Measurements from ENCODE around the gene HSPA1A. TPM values are rescaled to one million over a fixed set of nuclear protein-coding genes. Genes with fewer than 3 reads are reported as not detected.
A peak's percentile ranks its signal among the peaks of the same experiment; 100 is the strongest.

HSPA1A gene
- total and polyA plus RNA-seq, 2 donors (not counting 1 experiment from before 2014, with no cell fraction given): 66.3 to 70.0 TPM

DNA sequence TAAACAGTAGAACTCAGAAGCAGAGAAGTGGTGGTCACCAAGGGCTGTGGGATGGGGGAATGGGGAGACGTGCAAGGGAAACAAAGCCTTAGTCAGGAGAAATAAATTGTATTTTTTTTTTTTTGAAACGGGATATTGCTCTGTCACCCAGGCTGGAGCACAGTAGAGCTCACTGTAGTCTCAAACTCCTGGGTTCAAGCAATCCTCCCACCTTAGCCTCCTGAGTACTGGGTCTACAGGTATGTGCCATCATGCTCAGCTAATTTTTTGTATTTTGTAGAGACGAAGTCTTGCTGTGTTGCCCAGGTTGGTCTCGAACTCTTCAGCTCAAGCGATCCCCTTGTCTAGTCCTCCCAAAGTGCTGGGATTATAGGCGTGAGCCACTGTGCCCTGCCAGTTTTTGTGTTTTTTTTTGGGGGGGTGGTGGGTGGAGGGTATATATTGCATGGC lies 15.6 kb downstream of the HSPA1A start:
- no peaks in the 10 kb centered on the region for H3K36me3 ChIP-seq (ENCODE audit: control insufficient read depth, insufficient read depth, low read length)
- H2AFZ ChIP-seq (ENCODE audit: low read length): no peak overlapping the region
- peak overlapping the region; percentile 35 to 99 (median 87) for H3K4me3 ChIP-seq (replicated peaks in 1 of 4; ENCODE audit: control extremely low read depth in 1 of 4, insufficient read depth in 1 of 4, low read depth in 3 of 4, low read length in 4 of 4)
- H3K27ac ChIP-seq (ENCODE audit: insufficient read depth, low read length): peak overlapping the region; percentile 42
- no peaks in the 10 kb centered on the region for H3K27me3 ChIP-seq (ENCODE audit: control insufficient read depth, insufficient read depth, low read length)
- H3K9ac ChIP-seq (ENCODE audit: insufficient read depth, low read length): no peak overlapping the region
- H3K4me1 ChIP-seq (ENCODE audit: control insufficient read depth, extremely low read depth, insufficient read depth, low read length): peaks cover 2% of the 10 kb centered on the region
- H4K20me1 ChIP-seq (ENCODE audit: control insufficient read depth, extremely low read depth, insufficient read depth, low read length): no peaks in the 10 kb centered on the region
- no peak for DNase-seq (ENCODE audit: low read depth in 2 of 2)
- H3K79me2 ChIP-seq (ENCODE audit: control insufficient read depth, insufficient read depth, low read length): peaks cover 38% of the 10 kb centered on the region
- H3K9me3 ChIP-seq (ENCODE audit: control insufficient read depth, insufficient read depth, low read depth, low read length): no peaks in the 10 kb centered on the region
- TF ChIP-seq, protein P1, sequence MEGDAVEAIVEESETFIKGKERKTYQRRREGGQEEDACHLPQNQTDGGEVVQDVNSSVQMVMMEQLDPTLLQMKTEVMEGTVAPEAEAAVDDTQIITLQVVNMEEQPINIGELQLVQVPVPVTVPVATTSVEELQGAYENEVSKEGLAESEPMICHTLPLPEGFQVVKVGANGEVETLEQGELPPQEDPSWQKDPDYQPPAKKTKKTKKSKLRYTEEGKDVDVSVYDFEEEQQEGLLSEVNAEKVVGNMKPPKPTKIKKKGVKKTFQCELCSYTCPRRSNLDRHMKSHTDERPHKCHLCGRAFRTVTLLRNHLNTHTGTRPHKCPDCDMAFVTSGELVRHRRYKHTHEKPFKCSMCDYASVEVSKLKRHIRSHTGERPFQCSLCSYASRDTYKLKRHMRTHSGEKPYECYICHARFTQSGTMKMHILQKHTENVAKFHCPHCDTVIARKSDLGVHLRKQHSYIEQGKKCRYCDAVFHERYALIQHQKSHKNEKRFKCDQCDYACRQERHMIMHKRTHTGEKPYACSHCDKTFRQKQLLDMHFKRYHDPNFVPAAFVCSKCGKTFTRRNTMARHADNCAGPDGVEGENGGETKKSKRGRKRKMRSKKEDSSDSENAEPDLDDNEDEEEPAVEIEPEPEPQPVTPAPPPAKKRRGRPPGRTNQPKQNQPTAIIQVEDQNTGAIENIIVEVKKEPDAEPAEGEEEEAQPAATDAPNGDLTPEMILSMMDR (conservative IDR thresholded peaks at IDR 0.05 in 1 of 2, IDR thresholded peaks at IDR 0.05 in 1 of 2; ENCODE audit: low read depth in 1 of 2, low read length in 2 of 2): no peak
- TF ChIP-seq EZH2 (IDR thresholded peaks at IDR 0.05; ENCODE audit: low read length, missing control alignments): no peak
- peak overlapping the region; percentile 89 for H3K4me2 ChIP-seq (ENCODE audit: extremely low read depth, insufficient read depth, low read length)

DNA sequence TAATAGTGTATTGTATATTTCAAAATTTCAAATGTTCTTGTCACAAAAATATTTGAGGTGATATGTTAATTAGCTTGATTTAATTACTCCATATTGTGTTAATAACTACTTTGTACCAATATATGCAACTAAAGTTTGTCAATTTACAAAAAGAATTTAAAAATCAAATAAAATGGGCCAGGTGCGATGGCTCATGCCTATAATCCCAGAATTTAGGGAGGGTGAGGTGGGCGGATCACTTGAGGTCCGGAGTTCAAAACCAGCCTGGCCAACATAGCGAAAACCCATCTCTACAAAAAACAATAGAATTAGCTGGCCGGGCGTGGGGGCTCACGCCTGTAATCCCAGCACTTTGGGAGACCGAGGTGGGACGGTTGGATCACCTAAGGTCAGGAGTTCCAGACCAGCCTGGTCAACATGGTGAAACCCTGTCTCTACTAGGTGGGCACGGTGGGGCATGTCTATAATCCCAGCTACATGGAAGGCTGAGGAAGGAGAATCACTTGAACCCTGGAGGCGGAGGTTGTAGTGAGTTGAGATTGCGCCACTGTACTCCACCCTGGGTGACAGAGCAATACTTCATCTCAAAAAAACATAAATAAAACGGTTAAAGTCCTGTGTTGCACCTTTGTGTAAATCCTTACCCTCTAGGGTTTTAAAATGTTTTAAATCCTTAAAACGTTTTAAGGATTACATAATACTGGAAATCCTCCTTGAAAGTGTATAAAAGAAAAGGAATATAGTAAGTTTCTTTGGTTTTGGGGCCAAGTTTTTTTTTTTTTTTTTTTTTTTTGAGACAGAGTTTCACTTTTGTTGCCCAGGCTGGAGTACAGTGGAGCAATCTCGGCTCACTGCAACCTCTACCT lies 16.2 kb downstream of the HSPA1A start:
- H3K9ac ChIP-seq (ENCODE audit: insufficient read depth, low read length): no peak overlapping the region
- no peak for DNase-seq (ENCODE audit: low read depth in 2 of 2)
- no peaks in the 10 kb centered on the region for H3K27me3 ChIP-seq (ENCODE audit: control insufficient read depth, insufficient read depth, low read length)
- TF ChIP-seq EZH2 (IDR thresholded peaks at IDR 0.05; ENCODE audit: low read length, missing control alignments): no peak
- TF ChIP-seq, protein P1 (conservative IDR thresholded peaks at IDR 0.05 in 1 of 2, IDR thresholded peaks at IDR 0.05 in 1 of 2; ENCODE audit: low read depth in 1 of 2, low read length in 2 of 2): no peak
- no peaks in the 10 kb centered on the region for H3K9me3 ChIP-seq (ENCODE audit: control insufficient read depth, insufficient read depth, low read depth, low read length)
- H3K36me3 ChIP-seq (ENCODE audit: control insufficient read depth, insufficient read depth, low read length): no peaks in the 10 kb centered on the region
- peak overlapping the region; percentile 89 for H3K4me2 ChIP-seq (ENCODE audit: extremely low read depth, insufficient read depth, low read length)
- H3K79me2 ChIP-seq (ENCODE audit: control insufficient read depth, insufficient read depth, low read length): peaks cover 44% of the 10 kb centered on the region
- no peak overlapping the region for H2AFZ ChIP-seq (ENCODE audit: low read length)
- no peaks in the 10 kb centered on the region for H4K20me1 ChIP-seq (ENCODE audit: control insufficient read depth, extremely low read depth, insufficient read depth, low read length)
- H3K4me3 ChIP-seq (replicated peaks in 1 of 4; ENCODE audit: control extremely low read depth in 1 of 4, insufficient read depth in 1 of 4, low read depth in 3 of 4, low read length in 4 of 4): peak overlapping the region; percentile 35 to 99 (median 87)
- H3K27ac ChIP-seq (ENCODE audit: insufficient read depth, low read length): no peak overlapping the region
- peaks cover 2% of the 10 kb centered on the region for H3K4me1 ChIP-seq (ENCODE audit: control insufficient read depth, extremely low read depth, insufficient read depth, low read length)

DNA sequence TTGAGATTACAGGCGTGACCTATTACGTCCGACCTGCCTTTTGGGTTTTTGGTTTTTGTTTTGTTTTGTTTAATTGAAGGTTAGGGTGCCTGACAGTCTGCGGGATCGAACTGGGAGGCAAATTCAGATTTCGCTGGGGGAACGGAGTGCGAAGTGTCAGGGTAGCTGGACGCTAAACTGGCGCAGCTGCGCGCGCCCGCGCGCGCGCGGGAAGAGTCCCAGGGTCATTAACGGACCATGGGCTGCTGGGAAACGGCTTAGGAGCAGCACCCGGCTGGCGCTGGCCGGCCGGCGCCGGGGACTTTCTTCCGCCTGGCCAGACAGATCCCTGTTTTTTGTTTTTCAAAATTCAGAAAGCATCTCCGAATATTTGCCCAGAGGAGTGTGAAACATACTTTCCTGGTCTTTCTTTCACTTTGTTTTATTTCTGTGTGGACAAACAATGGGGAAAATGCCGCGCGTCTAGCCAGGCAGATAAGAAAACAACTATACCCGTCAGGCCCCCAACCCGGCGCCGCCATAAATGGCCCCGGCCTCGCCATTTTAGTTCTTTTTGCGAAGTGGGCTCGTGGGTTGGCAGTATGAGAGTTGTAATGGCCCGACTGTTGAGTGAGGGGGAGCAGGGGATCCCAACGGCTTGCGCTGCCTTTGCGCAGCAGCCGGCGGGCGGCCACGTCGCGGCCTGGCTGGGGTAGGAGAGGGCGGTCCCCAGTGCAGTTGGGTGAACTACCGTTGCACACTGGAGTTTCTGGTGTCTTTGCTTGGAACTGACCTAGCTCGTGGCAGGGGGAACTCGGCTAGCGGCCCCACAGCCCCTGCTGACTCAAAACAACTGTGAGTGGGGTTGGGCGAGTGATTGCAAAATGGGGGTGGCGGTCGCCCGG lies 19.3 kb downstream of the HSPA1A start:
- Histone ChIP-seq H3K36me3 (ENCODE audit: control insufficient read depth, insufficient read depth, low read length) (peaks cover 17% of the 10 kb centered on the region), H3K9ac (ENCODE audit: insufficient read depth, low read length) (peak overlapping the region; percentile 80), H4K20me1 (ENCODE audit: control insufficient read depth, extremely low read depth, insufficient read depth, low read length) (peaks cover 6% of the 10 kb centered on the region), H3K4me2 (ENCODE audit: extremely low read depth, insufficient read depth, low read length) (peak overlapping the region; percentile 81), H3K79me2 (ENCODE audit: control insufficient read depth, insufficient read depth, low read length) (peaks cover 63% of the 10 kb centered on the region), H3K27me3 (ENCODE audit: control insufficient read depth, insufficient read depth, low read length) (no peaks in the 10 kb centered on the region), H3K27ac (ENCODE audit: insufficient read depth, low read length) (peak overlapping the region; percentile 93), H3K9me3 (ENCODE audit: control insufficient read depth, insufficient read depth, low read depth, low read length) (no peaks in the 10 kb centered on the region), H3K4me1 (ENCODE audit: control insufficient read depth, extremely low read depth, insufficient read depth, low read length) (peaks cover 15% of the 10 kb centered on the region), H2AFZ (ENCODE audit: low read length) (peak overlapping the region; percentile 52), H3K4me3 (replicated peaks in 1 of 4; ENCODE audit: control extremely low read depth in 1 of 4, insufficient read depth in 1 of 4, low read depth in 3 of 4, low read length in 4 of 4) (peak overlapping the region; percentile 70 to 97 (median 74))
- TF ChIP-seq, protein P1 (conservative IDR thresholded peaks at IDR 0.05 in 1 of 2, IDR thresholded peaks at IDR 0.05 in 1 of 2; ENCODE audit: low read depth in 1 of 2, low read length in 2 of 2): no peak
- no peak for TF ChIP-seq EZH2 (IDR thresholded peaks at IDR 0.05; ENCODE audit: low read length, missing control alignments)
- peak; percentile 79 to 89 for DNase-seq (ENCODE audit: low read depth in 2 of 2)
